Activated naive CD4-positive, alpha-beta T cell treated with anti-CD3 and anti-CD28 coated beads, Interleukin-2, amount 10 ng/mL, durations not matched to agents 7 days and 5 days (primary cell): ENCODE measurements around the gene ZFR.

Experiments
- CTCF ChIA-PET: fragments of 350-600 bp; sonication (Branson Sonifier 250); formaldehyde crosslinking; loops from one replicate; lab custom pipeline; 2021; ENCODE audit warnings: antibody characterized with exemption; lab: Charles Lee
- DNase-seq: peaks from one replicate; pipeline ENCODE4 v3.0.0-alpha.2; 2020
- H3K27ac Mint-ChIP-seq: one replicate; pipeline ENCODE4 v1.8.0; 2021; ENCODE audit warnings: mild to moderate bottlenecking, moderate library complexity, mixed read lengths
- H3K27me3 Mint-ChIP-seq: one replicate; pipeline ENCODE4 v1.8.0; 2021; ENCODE audit warnings: mild to moderate bottlenecking, mixed read lengths
- H3K36me3 Mint-ChIP-seq: one replicate; pipeline ENCODE4 v1.8.0; 2021; ENCODE audit warnings: mixed read lengths
- H3K4me1 Mint-ChIP-seq: one replicate; pipeline ENCODE4 v1.8.0; 2021; ENCODE audit warnings: mixed read lengths
- H3K4me3 Mint-ChIP-seq: one replicate; pipeline ENCODE4 v1.8.0; 2021; ENCODE audit warnings: mild to moderate bottlenecking, moderate library complexity, mixed read lengths
- H3K9me3 Mint-ChIP-seq: one replicate; pipeline ENCODE4 v1.8.0; 2021; ENCODE audit warnings: mixed read lengths

The ZFR gene

GRCh38 chr5:32444431-32445286 lies at the start of gene ZFR:
Gene ZFR (minus strand): TSS chr5:32444740. CDS start chr5:32444658, 82 bp downstream.
- peak; percentile 95 for DNase-seq

DNA sequence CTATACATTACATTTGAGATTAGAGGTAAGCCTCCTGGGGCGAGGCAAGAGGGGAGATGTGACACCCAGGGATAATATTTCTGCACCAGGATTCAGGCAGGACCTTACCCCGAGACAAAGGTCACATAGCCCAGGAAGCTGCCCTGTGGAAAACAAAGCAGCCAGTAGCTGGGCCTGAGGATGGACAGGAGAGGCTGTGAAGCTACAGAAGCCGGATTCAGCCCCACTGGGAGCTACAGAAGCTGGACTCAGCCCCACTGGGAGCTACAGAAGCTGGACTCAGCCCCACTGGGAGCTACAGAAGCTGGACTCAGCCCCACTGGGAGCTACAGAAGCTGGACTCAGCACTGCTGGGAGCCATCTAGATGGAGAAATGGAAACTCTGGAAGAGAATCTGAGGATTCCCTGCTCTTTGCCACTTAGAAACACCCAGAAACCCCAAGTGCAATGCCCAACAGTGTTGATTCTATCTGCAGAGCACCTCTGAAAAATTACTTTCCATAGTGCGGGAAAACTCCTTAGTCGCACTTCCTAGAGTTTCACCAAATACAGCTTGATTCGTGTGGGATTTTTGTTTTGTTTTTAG lies 46.5 kb upstream of the ZFR start:
- Mint-ChIP-seq H3K4me1 (no peaks in the 10 kb centered on the region), H3K27ac (no peak overlapping the region), H3K9me3 (no peaks in the 10 kb centered on the region), H3K36me3 (no peaks in the 10 kb centered on the region), H3K27me3 (no peaks in the 10 kb centered on the region), H3K4me3 (no peak overlapping the region)
- CTCF ChIA-PET: interaction anchor here (0.7 to 7.4 kb wide), 15 partner anchors 7 to 122 kb away, joined by 3 to 265 read pairs (median 6); no protein-coding TSS in a partner anchor
- no peak for DNase-seq

More at GRCh38 chr5:32444431-32445286, at the start of gene ZFR:
- peak within 1 kb of the TSS; percentile 92 for H3K27ac Mint-ChIP-seq
- peaks cover 16% of the 10 kb centered on the region for H3K27me3 Mint-ChIP-seq
- CTCF ChIA-PET: interaction anchor here (1.0 kb wide), 1 partner anchor 145 kb away, joined by 4 read pairs; no protein-coding TSS in a partner anchor
- H3K4me1 Mint-ChIP-seq: peaks cover 28% of the 10 kb centered on the region
- H3K4me3 Mint-ChIP-seq: peak within 1 kb of the TSS; percentile 90
- H3K36me3 Mint-ChIP-seq: peaks cover 14% of the 10 kb centered on the region
- no peaks in the 10 kb centered on the region for H3K9me3 Mint-ChIP-seq

DNA sequence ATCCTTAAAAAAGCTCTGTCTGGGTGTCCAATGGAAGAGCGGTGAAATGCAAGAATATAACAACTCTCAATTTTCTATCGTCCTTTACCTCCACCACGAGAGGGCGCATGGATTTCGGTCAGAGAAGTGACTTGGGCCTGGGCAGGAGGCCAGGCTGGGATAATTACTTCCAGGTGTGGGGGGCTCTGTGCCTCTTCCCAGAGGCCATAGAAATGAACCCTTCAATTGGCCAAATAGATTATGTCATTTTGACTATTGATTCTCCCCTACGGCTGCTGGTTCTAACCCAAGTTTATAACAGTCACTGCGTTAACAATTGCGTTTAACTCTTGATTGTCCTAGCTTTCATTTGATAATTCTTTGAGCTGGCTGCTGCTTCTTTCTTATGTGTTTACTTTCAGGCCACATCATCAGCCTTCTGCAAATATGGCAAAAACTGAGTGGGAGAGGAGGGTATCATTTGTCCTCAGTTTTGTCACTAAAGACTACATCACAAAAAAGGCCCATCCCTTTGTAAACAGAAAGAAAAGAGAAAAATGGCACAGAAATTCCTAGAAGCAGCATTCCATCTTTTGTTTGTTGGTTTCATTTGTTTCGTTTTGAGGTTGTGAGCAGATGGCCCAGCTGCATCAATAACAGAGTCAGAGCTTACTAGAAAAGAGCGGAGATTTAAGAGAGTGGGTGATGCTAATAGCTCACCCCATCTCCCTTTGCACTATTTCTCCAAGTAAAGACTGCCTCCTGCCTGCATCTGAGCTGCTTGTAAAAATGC lies 45.4 kb upstream of the ZFR start:
- no peaks in the 10 kb centered on the region for H3K4me1 Mint-ChIP-seq
- H3K27me3 Mint-ChIP-seq: no peaks in the 10 kb centered on the region
- H3K27ac Mint-ChIP-seq: no peak overlapping the region
- H3K36me3 Mint-ChIP-seq: no peaks in the 10 kb centered on the region
- peak; percentile 79 for DNase-seq
- H3K4me3 Mint-ChIP-seq: no peak overlapping the region
- H3K9me3 Mint-ChIP-seq: no peaks in the 10 kb centered on the region
- CTCF ChIA-PET: interaction anchor here (0.7 to 7.4 kb wide), 31 partner anchors 8 to 258 kb away, joined by 3 to 265 read pairs (median 6); no protein-coding TSS in a partner anchor

DNA sequence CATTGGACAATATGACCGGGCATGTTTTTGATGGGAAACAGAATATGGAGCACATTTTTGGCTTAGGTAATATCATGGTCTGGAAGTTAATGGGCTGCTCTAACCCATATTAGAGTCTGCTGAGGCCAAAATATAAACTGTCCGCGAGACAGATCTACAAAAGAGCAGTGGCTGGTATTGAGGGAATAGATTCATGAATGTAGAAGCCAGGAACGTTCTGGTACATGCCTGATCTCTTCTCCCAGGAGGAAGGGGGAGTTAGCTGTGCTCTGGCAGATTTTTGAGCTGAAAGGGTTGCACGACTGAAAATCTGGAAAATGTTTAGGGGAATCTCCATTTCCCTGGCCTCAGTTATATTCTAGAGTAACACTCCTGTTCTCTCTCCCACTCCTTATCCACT lies 42.9 kb upstream of the ZFR start:
- no peaks in the 10 kb centered on the region for H3K36me3 Mint-ChIP-seq
- H3K4me1 Mint-ChIP-seq: no peaks in the 10 kb centered on the region
- no peak for DNase-seq
- no peaks in the 10 kb centered on the region for H3K9me3 Mint-ChIP-seq
- H3K4me3 Mint-ChIP-seq: no peak overlapping the region
- CTCF ChIA-PET: interaction anchor here (0.6 to 7.4 kb wide), 5 partner anchors 15 to 126 kb away, joined by 3 to 265 read pairs (median 4); partner anchors contain the start of gene SUB1
- no peaks in the 10 kb centered on the region for H3K27me3 Mint-ChIP-seq
- no peak overlapping the region for H3K27ac Mint-ChIP-seq

DNA sequence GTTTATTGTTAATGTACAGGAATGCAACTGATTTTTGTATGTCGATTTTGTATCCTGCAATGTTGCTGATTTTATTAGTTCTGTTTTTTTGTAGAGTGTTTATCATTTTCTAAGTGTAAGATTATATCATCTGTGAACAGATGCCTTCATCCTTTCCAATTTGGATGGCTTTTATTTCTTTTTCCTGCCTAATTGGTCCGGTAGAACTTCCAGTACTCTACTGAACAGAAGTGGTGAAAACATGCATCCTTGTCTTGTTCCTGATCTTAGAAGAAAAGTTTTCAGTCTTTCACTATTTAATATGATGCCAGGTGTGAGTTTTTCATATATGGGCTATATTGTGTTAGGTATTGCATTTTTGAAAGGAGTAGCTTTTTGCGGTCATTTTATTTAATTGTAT lies 42.5 kb upstream of the ZFR start:
- H3K27me3 Mint-ChIP-seq: no peaks in the 10 kb centered on the region
- H3K4me1 Mint-ChIP-seq: no peaks in the 10 kb centered on the region
- CTCF ChIA-PET: interaction anchor here (0.8 to 7.4 kb wide), 3 partner anchors 14 to 102 kb away, joined by 3 to 265 read pairs (median 3); partner anchors contain the start of gene SUB1
- no peaks in the 10 kb centered on the region for H3K36me3 Mint-ChIP-seq
- H3K9me3 Mint-ChIP-seq: no peaks in the 10 kb centered on the region
- H3K4me3 Mint-ChIP-seq: no peak overlapping the region
- no peak for DNase-seq
- H3K27ac Mint-ChIP-seq: no peak overlapping the region

DNA sequence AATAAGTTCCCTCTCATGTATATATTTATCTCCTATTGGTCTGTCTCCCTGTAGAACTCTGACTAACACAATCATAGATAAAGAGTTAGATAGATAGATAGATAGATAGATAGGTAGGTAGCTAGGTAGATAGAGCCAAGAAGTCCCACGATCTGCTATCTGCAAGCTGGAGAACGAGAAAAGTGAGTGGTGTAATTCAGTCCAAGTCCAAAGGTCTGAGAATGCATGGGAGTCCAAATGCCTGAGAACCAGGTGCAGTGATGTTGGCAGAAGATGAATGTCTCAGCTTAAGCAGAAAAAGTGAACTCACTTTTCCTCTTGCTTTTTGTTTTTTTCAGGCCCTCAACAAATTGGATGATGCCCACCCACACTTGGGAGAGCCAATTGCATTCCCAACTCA lies 37.7 kb upstream of the ZFR start:
- Mint-ChIP-seq H3K9me3 (no peaks in the 10 kb centered on the region), H3K36me3 (no peaks in the 10 kb centered on the region), H3K27me3 (no peaks in the 10 kb centered on the region), H3K4me1 (no peaks in the 10 kb centered on the region), H3K27ac (no peak overlapping the region), H3K4me3 (no peak overlapping the region)
- CTCF ChIA-PET: interaction anchor here (0.9 to 3.0 kb wide), 2 partner anchors 9 to 108 kb away, joined by 3 to 10 read pairs; no protein-coding TSS in a partner anchor
- DNase-seq: no peak

GRCh38 chr5:32479096-32479495 lies 34.6 kb upstream of the ZFR start:
- H3K36me3 Mint-ChIP-seq: no peaks in the 10 kb centered on the region
- H3K27me3 Mint-ChIP-seq: peaks cover 12% of the 10 kb centered on the region
- no peak for DNase-seq
- no peaks in the 10 kb centered on the region for H3K4me1 Mint-ChIP-seq
- H3K27ac Mint-ChIP-seq: no peak overlapping the region
- H3K9me3 Mint-ChIP-seq: no peaks in the 10 kb centered on the region
- no peak overlapping the region for H3K4me3 Mint-ChIP-seq
- CTCF ChIA-PET: interaction anchor here (1.7 kb wide), 1 partner anchor 10 kb away, joined by 4 read pairs; no protein-coding TSS in a partner anchor

GRCh38 chr5:32476891-32477290 lies 32.4 kb upstream of the ZFR start:
- Mint-ChIP-seq H3K27me3 (peaks cover 17% of the 10 kb centered on the region), H3K4me3 (no peak overlapping the region), H3K36me3 (no peaks in the 10 kb centered on the region), H3K9me3 (no peaks in the 10 kb centered on the region), H3K27ac (no peak overlapping the region), H3K4me1 (no peaks in the 10 kb centered on the region)
- DNase-seq: no peak
- CTCF ChIA-PET: interaction anchor here (1.0 kb wide), 1 partner anchor 13 kb away, joined by 4 read pairs; no protein-coding TSS in a partner anchor

DNA sequence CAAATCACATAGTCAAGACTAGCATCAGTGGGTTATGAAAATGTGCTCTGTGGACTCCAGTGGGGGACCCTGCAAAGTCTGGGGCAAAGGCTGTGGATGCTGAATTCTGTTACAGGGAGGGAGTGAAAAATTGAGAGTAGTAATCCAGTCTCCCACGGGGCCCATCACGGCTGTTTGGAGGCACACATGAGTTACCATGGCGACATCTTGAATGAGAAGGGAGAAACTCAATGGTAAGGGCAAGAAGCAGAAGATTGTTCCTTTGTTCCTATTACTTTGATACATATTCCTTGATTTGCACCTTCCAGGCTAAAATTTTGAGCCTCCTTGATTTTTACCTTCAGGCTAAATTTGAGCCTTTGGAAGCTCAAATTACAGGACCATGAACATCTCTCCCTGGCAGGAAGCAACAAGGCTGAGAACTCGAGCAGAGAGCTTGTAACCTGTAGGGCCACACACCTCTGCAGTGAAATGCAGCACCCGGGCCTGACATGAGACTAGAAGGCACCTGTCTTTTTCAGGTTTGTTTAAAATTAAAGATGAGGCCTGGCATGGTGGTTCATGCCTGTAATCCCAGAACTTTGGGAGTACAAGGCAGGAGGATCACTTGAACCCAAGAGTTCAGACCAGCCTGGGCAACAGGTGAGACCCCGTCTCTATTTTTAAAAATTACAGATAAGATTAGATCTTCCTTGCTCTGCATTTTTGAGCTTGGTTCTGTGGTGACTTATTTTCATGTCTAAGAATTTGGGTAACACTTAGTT lies 31.0 kb upstream of the ZFR start:
- Mint-ChIP-seq H3K9me3 (no peaks in the 10 kb centered on the region), H3K4me1 (no peaks in the 10 kb centered on the region), H3K27ac (no peak overlapping the region), H3K4me3 (no peak overlapping the region), H3K27me3 (peaks cover 21% of the 10 kb centered on the region), H3K36me3 (no peaks in the 10 kb centered on the region)
- DNase-seq: no peak
- CTCF ChIA-PET: interaction anchor here (1.0 kb wide), 1 partner anchor 155 kb away, joined by 3 read pairs; no protein-coding TSS in a partner anchor

DNA sequence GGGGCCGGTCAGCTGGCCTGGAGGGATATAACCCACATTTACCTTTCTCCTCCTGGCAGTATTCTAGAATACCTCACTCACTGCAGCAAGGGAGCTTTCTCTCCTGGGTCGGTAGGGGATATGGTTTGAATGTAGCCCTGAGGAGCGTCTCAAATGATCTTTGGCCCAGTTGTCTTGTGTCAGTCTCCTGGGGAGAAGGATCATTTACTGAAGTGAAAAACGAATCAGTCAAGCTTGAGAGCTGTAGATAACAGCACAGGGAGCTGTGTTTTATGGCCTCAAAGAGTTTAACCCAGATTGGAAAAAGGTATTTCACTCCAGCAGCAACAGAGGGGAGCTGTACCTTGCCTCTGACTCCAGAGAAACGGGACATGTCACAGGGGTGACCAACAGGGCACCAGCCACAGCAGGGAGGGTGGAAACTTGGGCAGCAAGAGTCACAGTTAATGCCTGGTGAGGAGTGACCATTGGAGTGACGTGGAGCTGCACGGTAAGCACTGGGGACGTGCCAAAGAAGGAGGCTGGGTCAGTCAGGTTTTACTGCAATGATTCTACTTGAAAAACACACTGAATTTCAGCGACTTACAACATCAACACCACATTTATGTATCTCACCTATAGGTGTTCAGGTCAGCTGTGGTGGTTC lies 29.8 kb upstream of the ZFR start:
- CTCF ChIA-PET: interaction anchor here (1.0 to 1.6 kb wide), 4 partner anchors 10 to 156 kb away, joined by 3 to 6 read pairs (median 4); no protein-coding TSS in a partner anchor
- Mint-ChIP-seq H3K4me1 (no peaks in the 10 kb centered on the region), H3K4me3 (no peak overlapping the region), H3K27ac (no peak overlapping the region), H3K9me3 (no peaks in the 10 kb centered on the region), H3K27me3 (peaks cover 21% of the 10 kb centered on the region), H3K36me3 (no peaks in the 10 kb centered on the region)
- no peak for DNase-seq

DNA sequence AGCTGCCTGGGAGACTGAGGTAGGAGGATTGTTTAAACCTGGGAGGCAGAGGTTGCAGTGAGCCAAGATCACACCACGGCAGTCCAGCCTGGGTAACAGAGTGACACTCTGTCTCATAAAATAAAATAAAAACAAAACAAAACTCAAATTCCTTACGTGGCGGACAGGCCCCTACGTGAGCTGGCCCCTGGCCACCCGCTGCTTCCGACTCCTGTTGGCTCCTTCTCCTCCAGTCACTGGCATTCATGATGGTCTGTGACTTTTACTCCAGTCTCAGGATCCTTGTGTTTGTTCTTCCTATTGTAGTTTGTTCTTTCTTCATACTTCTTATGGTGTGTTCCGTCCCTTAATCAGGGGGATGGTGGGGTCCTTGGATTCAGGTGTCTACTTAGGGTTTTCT lies 28.5 kb upstream of the ZFR start:
- no peaks in the 10 kb centered on the region for H3K36me3 Mint-ChIP-seq
- H3K4me1 Mint-ChIP-seq: no peaks in the 10 kb centered on the region
- H3K9me3 Mint-ChIP-seq: no peaks in the 10 kb centered on the region
- CTCF ChIA-PET: interaction anchor here (1.3 to 1.6 kb wide), 2 partner anchors 12 to 14 kb away, joined by 3 read pairs; no protein-coding TSS in a partner anchor
- H3K27me3 Mint-ChIP-seq: peaks cover 29% of the 10 kb centered on the region
- H3K27ac Mint-ChIP-seq: no peak overlapping the region
- no peak overlapping the region for H3K4me3 Mint-ChIP-seq
- DNase-seq: no peak

DNA sequence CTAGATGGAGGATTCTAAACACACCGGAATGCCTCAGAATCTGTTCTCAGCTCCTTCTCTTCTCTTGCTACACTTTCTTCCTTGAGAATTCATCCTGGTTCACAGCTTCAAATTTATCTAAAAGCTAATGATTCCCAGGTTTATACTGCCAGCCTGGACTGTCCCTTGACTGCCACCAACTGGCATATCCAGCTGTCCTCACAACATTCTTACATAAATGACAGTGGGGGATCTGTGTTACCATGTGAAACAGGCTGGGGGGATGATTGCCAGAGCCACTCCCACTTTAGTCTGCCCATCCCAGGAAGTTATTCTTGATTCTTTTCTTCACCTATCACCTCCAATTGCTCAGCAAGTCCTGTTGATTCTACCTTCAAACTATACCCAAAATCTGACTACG lies 27.2 kb upstream of the ZFR start:
- CTCF ChIA-PET: interaction anchor here (1.0 to 1.9 kb wide), 4 partner anchors 16 to 237 kb away, joined by 3 to 5 read pairs (median 4); no protein-coding TSS in a partner anchor
- Mint-ChIP-seq H3K27ac (no peak overlapping the region), H3K4me1 (no peaks in the 10 kb centered on the region), H3K9me3 (no peaks in the 10 kb centered on the region), H3K36me3 (no peaks in the 10 kb centered on the region), H3K27me3 (peaks cover 29% of the 10 kb centered on the region), H3K4me3 (no peak overlapping the region)
- DNase-seq: no peak
